Endothelial cell (in vitro differentiated cells): ENCODE measurements around the gene WFS1. TPM values are rescaled to one million over a fixed set of nuclear protein-coding genes. Genes with fewer than 3 reads are reported as not detected.

Source experiments
- DNase-seq: peaks from one replicate; pipeline ENCODE4 v3.0.0; 2021; ENCODE audit warnings: low spot score
- H3K27ac Mint-ChIP-seq: one replicate; pipeline ENCODE4 v1.8.0; 2021; ENCODE audit warnings: mixed read lengths, inconsistent platforms; ENCODE audit not compliant: unreplicated experiment
- H3K27me3 Mint-ChIP-seq: one replicate; pipeline ENCODE4 v1.8.0; 2021; ENCODE audit warnings: mild to moderate bottlenecking, moderate library complexity, mixed read lengths, inconsistent platforms; ENCODE audit not compliant: unreplicated experiment
- H3K36me3 Mint-ChIP-seq: one replicate; pipeline ENCODE4 v1.8.0; 2021; ENCODE audit warnings: mild to moderate bottlenecking, low read depth, mixed read lengths, inconsistent platforms; ENCODE audit not compliant: unreplicated experiment
- H3K4me1 Mint-ChIP-seq: one replicate; pipeline ENCODE4 v1.8.0; 2021; ENCODE audit warnings: mild to moderate bottlenecking, mixed read lengths, inconsistent platforms; ENCODE audit not compliant: unreplicated experiment
- H3K4me3 Mint-ChIP-seq: one replicate; pipeline ENCODE4 v1.8.0; 2021; ENCODE audit warnings: mild to moderate bottlenecking, mixed read lengths, inconsistent platforms; ENCODE audit not compliant: unreplicated experiment
- H3K9me3 Mint-ChIP-seq: one replicate; pipeline ENCODE4 v1.8.0; 2021; ENCODE audit warnings: mixed read lengths, inconsistent platforms; ENCODE audit not compliant: unreplicated experiment
- total RNA-seq: library from RNA; stranded (reverse); fragmentation: NEBNext Ultra II Directional; extraction: Animal tissue kit (Norgen Biotek cat#: 25700); gene quantifications from one replicate; pipeline ENCODE4 v1.2.1, GENCODE V29; 2021; ENCODE audit not compliant: unreplicated experiment
- TF ChIP-seq, protein P1 (sequence below): fragments of 200-600 bp; sonication (generic); IDR thresholded peaks from one replicate; pipeline ENCODE4 v1.5.0; 2021; ENCODE audit warnings: antibody characterized with exemption; ENCODE audit not compliant: unreplicated experiment

Gene WFS1
- total RNA-seq, 1 donor from 2014 or later: 53.2 TPM

DNA sequence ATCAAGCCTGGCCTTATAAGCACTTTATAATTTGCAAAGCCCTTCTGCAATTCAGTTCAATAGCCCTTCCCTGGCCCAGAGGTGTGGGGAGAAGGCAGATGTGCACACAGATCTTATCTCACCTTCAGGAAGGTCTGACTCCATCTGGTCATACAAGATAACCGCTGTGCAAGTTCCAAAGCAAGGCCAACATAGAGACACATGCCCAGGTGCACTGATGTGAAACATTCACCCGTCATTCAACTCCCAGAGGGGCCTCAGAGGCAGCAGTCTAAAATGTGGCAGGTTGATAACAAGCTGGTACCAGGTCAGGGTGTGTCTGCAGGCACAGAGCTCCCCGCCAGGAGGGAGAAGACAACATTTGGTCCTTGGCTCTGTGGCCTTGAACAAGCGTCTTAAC lies 10.9 kb upstream of the WFS1 start:
- Mint-ChIP-seq H3K36me3 (no peaks in the 10 kb centered on the region), H3K4me3 (no peak overlapping the region), H3K9me3 (no peaks in the 10 kb centered on the region), H3K4me1 (peaks cover 24% of the 10 kb centered on the region), H3K27me3 (peaks cover 3% of the 10 kb centered on the region), H3K27ac (no peak overlapping the region)
- DNase-seq: no peak
- TF ChIP-seq, protein P1, sequence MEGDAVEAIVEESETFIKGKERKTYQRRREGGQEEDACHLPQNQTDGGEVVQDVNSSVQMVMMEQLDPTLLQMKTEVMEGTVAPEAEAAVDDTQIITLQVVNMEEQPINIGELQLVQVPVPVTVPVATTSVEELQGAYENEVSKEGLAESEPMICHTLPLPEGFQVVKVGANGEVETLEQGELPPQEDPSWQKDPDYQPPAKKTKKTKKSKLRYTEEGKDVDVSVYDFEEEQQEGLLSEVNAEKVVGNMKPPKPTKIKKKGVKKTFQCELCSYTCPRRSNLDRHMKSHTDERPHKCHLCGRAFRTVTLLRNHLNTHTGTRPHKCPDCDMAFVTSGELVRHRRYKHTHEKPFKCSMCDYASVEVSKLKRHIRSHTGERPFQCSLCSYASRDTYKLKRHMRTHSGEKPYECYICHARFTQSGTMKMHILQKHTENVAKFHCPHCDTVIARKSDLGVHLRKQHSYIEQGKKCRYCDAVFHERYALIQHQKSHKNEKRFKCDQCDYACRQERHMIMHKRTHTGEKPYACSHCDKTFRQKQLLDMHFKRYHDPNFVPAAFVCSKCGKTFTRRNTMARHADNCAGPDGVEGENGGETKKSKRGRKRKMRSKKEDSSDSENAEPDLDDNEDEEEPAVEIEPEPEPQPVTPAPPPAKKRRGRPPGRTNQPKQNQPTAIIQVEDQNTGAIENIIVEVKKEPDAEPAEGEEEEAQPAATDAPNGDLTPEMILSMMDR: no peak

DNA sequence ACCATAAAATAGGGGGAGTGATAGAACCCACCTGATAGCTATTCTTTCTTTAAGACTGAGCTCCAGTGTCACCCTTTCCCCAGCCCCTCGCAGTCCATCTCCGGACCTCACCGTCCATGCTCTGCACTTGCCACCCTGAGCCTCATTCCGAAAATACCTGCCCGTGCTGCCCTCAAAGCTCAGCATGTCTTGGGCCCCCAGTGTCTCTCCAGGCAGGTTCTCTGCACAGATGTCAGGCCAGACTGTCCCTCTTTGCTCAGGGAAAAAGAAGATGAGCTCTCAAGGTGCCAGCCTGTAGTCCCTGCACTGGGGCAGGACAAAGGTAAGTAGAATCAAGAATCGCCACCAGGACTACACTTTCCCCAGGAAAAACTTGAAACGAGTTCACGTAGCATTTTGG lies 9.8 kb upstream of the WFS1 start:
- TF ChIP-seq, protein P1: no peak
- Mint-ChIP-seq H3K27ac (no peak overlapping the region), H3K9me3 (no peaks in the 10 kb centered on the region), H3K4me3 (no peak overlapping the region), H3K27me3 (peaks cover 6% of the 10 kb centered on the region), H3K36me3 (no peaks in the 10 kb centered on the region), H3K4me1 (peaks cover 24% of the 10 kb centered on the region)
- DNase-seq: no peak

DNA sequence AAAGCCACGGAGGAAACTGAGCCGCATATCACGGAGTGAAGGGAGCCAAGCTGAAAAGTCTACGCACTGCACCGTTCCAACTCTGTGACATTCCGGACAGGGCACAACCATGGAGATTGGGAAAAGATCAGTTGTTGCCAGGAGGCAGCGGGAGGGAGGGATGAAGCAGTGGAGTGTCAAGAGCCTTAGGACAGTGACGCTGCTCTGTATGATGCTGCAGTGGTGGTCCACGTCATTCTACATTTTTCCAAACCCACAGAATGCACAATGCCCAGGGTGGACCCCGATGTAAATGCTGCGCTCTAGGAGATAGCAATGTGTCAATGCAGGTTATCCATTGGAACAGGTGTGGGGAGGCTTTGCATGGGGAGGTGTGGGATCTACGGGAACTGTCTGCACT lies 7.5 kb upstream of the WFS1 start:
- TF ChIP-seq, protein P1: no peak
- Mint-ChIP-seq H3K4me1 (peaks cover 20% of the 10 kb centered on the region), H3K27me3 (peaks cover 6% of the 10 kb centered on the region), H3K9me3 (no peaks in the 10 kb centered on the region), H3K27ac (no peak overlapping the region), H3K36me3 (no peaks in the 10 kb centered on the region), H3K4me3 (no peak overlapping the region)
- DNase-seq: no peak

DNA sequence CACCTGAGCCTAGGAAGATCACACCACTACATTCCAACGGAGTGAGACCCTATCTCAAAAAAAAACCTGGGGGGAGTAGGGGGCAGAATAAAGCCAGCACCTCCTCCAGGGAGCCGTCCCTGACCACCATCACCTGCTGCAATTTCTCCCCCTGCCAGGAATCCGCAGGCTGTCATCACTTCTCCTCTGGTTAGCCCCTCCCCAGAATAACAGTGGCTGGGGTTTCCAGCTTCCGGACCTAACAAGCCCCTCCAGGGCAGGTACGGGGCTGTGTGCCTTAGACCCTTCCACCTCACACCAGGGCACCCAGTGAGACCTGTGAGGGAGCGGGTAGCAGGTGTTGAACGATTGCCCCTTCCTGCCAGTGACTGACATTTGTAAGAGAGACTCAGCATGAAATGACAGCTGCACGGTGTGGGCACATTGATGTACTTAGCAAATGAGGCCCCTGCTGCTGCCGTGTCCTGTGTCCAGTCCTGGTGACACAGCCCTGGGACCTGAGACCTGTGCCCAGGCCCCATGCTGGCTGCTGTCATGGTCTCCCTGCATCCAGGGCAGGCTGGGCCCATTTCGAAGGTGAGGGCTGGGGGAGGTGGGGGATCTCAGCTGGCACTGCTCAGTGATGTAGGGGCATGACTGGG lies 6.7 kb upstream of the WFS1 start:
- Mint-ChIP-seq H3K4me1 (peaks cover 20% of the 10 kb centered on the region), H3K9me3 (no peaks in the 10 kb centered on the region), H3K4me3 (no peak overlapping the region), H3K27me3 (peaks cover 6% of the 10 kb centered on the region), H3K27ac (no peak overlapping the region), H3K36me3 (no peaks in the 10 kb centered on the region)
- TF ChIP-seq, protein P1: no peak
- DNase-seq: no peak

DNA sequence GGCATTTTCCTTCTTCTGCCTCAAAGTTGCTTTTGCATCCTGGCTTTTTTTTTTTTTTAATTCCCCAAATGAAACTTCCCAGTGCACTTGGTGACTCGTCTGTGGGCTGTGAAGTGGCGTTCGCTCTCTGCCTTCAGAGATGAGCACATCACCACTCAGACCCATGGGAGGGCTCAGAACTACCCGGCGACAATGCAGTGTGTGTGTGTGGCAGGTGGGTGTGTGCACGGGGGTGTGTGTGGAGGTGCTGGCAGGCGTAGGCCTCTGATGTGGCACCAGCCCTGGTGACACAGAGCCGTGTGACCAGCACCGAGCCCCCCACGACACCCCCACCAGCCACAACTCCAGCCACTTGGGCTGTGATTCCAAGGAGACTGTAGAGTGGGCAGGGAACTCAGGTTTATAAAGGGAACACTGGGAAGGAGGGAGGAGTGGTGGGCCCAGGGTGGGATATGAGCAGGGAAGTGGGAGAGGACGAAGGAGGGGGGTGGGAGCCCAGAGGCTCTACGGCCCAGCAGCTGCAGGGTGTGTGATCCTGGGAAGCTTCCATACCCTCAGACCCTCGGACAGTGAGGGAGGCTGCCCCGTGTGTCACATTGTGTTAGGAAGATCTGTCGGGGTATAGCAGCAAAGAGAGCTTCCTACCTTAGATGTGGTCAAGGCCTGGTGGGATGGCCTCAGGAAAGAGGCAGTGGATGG lies 6.0 kb upstream of the WFS1 start:
- Mint-ChIP-seq H3K9me3 (no peaks in the 10 kb centered on the region), H3K27ac (no peak overlapping the region), H3K36me3 (no peaks in the 10 kb centered on the region), H3K4me1 (peaks cover 21% of the 10 kb centered on the region), H3K4me3 (no peak overlapping the region), H3K27me3 (peaks cover 6% of the 10 kb centered on the region)
- TF ChIP-seq, protein P1: no peak
- no peak for DNase-seq
